Keratinocyte (primary cell): ENCODE measurements around the gene IRGQ. TPM values are rescaled to one million over a fixed set of nuclear protein-coding genes. Genes with fewer than 3 reads are reported as not detected.

Experiments
- DNase-seq: peaks from one replicate; pipeline ENCODE4 v3.0.0-alpha.2; 2011; ENCODE audit warnings: low read depth, missing footprints, low spot score
- FAIRE-seq: peaks from 2 replicates; lab custom pipeline; 2011; peaks lifted over from hg19 to GRCh38; lab: Jason Lieb, UNC
- H2AFZ ChIP-seq: 2 replicates; pipeline ENCODE4 v1.6.0; 2012; ENCODE audit warnings: low read length, control low read depth, inconsistent platforms; ENCODE audit not compliant: control insufficient read depth
- H3K27ac ChIP-seq: 2 replicates; pipeline ENCODE4 v1.5.1; 2011; ENCODE audit warnings: low read length; ENCODE audit not compliant: control insufficient read depth, insufficient read depth
- H3K27me3 ChIP-seq: 3 replicates; pipeline ENCODE4 v1.6.0; 2011; ENCODE audit warnings: low read length; ENCODE audit not compliant: control insufficient read depth, insufficient read depth; ENCODE audit errors: extremely low read depth
- H3K36me3 ChIP-seq, 2 experiments: 2 replicates in 1 of 2; 3 replicates in 1 of 2; pipeline ENCODE4 v1.5.1; 2011; ENCODE audit warnings: low read length in 2 of 2, mild to moderate bottlenecking in 1 of 2; ENCODE audit not compliant: control insufficient read depth in 2 of 2, insufficient read depth in 2 of 2; ENCODE audit errors: extremely low read depth in 1 of 2
- H3K4me1 ChIP-seq: 3 replicates; pipeline ENCODE4 v1.5.1; 2011; ENCODE audit warnings: low read length; ENCODE audit not compliant: control insufficient read depth, insufficient read depth; ENCODE audit errors: extremely low read depth
- H3K4me2 ChIP-seq: 3 replicates; pipeline ENCODE4 v1.6.0; 2011; ENCODE audit warnings: low read depth, low read length; ENCODE audit not compliant: control insufficient read depth, insufficient read depth; ENCODE audit errors: extremely low read depth
- H3K4me3 ChIP-seq, 3 experiments: fragments of 200-600 bp in 1 of 3; sonication (generic) in 1 of 3; 2 replicates in 2 of 3; 3 replicates in 1 of 3; pipeline ENCODE4 v1.5.1; 2011 to 2016; ENCODE audit warnings: low read length in 3 of 3, mild to moderate bottlenecking in 3 of 3, control low read depth in 2 of 3, inconsistent platforms in 1 of 3, low read depth in 1 of 3, mixed read lengths in 1 of 3, mixed run types in 1 of 3, moderate library complexity in 1 of 3; ENCODE audit not compliant: control insufficient read depth in 2 of 3, insufficient read depth in 2 of 3; ENCODE audit errors: extremely low read depth in 1 of 3
- H3K79me2 ChIP-seq: 2 replicates; pipeline ENCODE4 v1.6.0; 2012; ENCODE audit warnings: low read length; ENCODE audit not compliant: control insufficient read depth, insufficient read depth
- H3K9ac ChIP-seq: 3 replicates; pipeline ENCODE4 v1.6.0; 2011; ENCODE audit warnings: low read length; ENCODE audit not compliant: control insufficient read depth, insufficient read depth; ENCODE audit errors: extremely low read depth
- H3K9me1 ChIP-seq: 3 replicates; pipeline ENCODE4 v1.6.0; 2011; ENCODE audit warnings: low read length; ENCODE audit not compliant: control insufficient read depth, insufficient read depth; ENCODE audit errors: extremely low read depth
- H3K9me3 ChIP-seq: 2 replicates; pipeline ENCODE4 v1.5.1; 2012; ENCODE audit warnings: low read depth, low read length; ENCODE audit not compliant: control insufficient read depth
- H4K20me1 ChIP-seq: 3 replicates; pipeline ENCODE4 v1.6.0; 2011; ENCODE audit warnings: low read length; ENCODE audit not compliant: control insufficient read depth, insufficient read depth; ENCODE audit errors: extremely low read depth
- EZH2 ChIP-seq: IDR thresholded peaks from one replicate; pipeline ENCODE4 v1.6.1; 2012; ENCODE audit warnings: inconsistent platforms, mild to moderate bottlenecking, low read length, moderate library complexity
- dilution Hi-C: fragments of 300-500 bp; cut with MboI; formaldehyde crosslinking; loops from one replicate; pipeline ENCODE4 v1.7.0; 2020; ENCODE audit warnings: low sequenced_read_pairs; ENCODE audit not compliant: extremely low pct_ligation_motif_present
- polyA plus RNA-seq, 5 experiments: library from polyadenylated mRNA; depleted of rRNA in 3 of 5; stranded (reverse) in 3 of 5; stranded (forward) in 1 of 5; unstranded in 1 of 5; fragments of >200 nt; gene quantifications; 1 replicate in 1 of 5; 2 replicates in 3 of 5; 3 replicates in 1 of 5; pipeline versions ENCODE4 v1.2.1 to v1.2.3, GENCODE V29; 2011 to 2012; ENCODE audit warnings: missing spikeins in 2 of 5, low read depth in 1 of 5, low replicate concordance in 1 of 5
- TF ChIP-seq, protein P1 (sequence below), 3 experiments: IDR thresholded peaks in 1 of 3; conservative IDR thresholded peaks in 1 of 3; optimal IDR thresholded peaks in 1 of 3; 2 replicates in 2 of 3; 3 replicates in 1 of 3; pipeline versions ENCODE3 to v1.5.1; 2011; ENCODE audit warnings: low read length in 3 of 3, mild to moderate bottlenecking in 3 of 3, moderate library complexity in 2 of 3, control low read depth in 1 of 3, inconsistent platforms in 1 of 3; ENCODE audit not compliant: insufficient read depth in 2 of 3; ENCODE audit errors: extremely low read depth in 1 of 3

The IRGQ gene
- polyA plus RNA-seq, 1 donor (not counting 4 experiments of a cell fraction or from before 2014, with no cell fraction given) = 12.9 TPM

DNA sequence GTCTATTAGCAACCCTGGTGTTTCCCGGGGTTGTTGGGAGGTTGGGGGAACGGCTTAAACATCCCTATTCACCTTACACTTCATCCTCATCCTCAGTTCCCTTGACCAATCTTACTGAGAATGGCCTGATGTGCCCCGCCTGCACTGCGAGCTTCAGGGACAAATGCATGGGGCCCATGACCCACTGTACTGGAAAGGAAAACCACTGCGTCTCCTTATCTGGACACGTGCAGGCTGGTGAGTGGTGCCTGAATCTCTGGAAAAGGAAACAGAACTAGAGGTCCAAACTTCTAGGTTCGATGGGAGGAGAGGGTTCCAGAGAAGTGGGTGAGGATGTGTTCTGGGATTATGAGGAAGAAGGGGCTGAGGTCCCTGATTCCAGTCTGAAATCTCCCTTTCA lies 14.5 kb downstream of the IRGQ start:
- dilution Hi-C loops = no loop called here
- H3K9me3 ChIP-seq = no peaks in the 10 kb centered on the region
- no peak overlapping the region for H3K27ac ChIP-seq
- no peaks in the 10 kb centered on the region for H3K79me2 ChIP-seq
- no peak for TF ChIP-seq EZH2
- TF ChIP-seq, protein P1, sequence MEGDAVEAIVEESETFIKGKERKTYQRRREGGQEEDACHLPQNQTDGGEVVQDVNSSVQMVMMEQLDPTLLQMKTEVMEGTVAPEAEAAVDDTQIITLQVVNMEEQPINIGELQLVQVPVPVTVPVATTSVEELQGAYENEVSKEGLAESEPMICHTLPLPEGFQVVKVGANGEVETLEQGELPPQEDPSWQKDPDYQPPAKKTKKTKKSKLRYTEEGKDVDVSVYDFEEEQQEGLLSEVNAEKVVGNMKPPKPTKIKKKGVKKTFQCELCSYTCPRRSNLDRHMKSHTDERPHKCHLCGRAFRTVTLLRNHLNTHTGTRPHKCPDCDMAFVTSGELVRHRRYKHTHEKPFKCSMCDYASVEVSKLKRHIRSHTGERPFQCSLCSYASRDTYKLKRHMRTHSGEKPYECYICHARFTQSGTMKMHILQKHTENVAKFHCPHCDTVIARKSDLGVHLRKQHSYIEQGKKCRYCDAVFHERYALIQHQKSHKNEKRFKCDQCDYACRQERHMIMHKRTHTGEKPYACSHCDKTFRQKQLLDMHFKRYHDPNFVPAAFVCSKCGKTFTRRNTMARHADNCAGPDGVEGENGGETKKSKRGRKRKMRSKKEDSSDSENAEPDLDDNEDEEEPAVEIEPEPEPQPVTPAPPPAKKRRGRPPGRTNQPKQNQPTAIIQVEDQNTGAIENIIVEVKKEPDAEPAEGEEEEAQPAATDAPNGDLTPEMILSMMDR (optimal IDR thresholded peaks at IDR 0.05 in 1 of 3, IDR thresholded peaks at IDR 0.05 in 1 of 3, conservative IDR thresholded peaks at IDR 0.05 in 1 of 3; ENCODE audit: extremely low read depth in 1 of 3, insufficient read depth in 2 of 3, low read length in 3 of 3) = no peak
- H3K36me3 ChIP-seq = peaks cover 0 to 4% of the 10 kb centered on the region in 2 experiments
- FAIRE-seq = no peak
- peaks cover 7% of the 10 kb centered on the region for H3K4me1 ChIP-seq
- no peak overlapping the region for H3K9ac ChIP-seq
- H3K4me3 ChIP-seq = no peak overlapping the region
- no peaks in the 10 kb centered on the region for H4K20me1 ChIP-seq
- no peak overlapping the region for H2AFZ ChIP-seq
- no peak for DNase-seq
- no peaks in the 10 kb centered on the region for H3K27me3 ChIP-seq
- H3K4me2 ChIP-seq = no peak overlapping the region
- H3K9me1 ChIP-seq = no peaks in the 10 kb centered on the region

- no peaks in the 10 kb centered on the region for H3K27me3 ChIP-seq
- dilution Hi-C loops = no loop called here
- peaks cover 10% of the 10 kb centered on the region for H3K79me2 ChIP-seq
- no peak overlapping the region for H3K4me2 ChIP-seq
- DNase-seq (no peak), FAIRE-seq (no peak)
- H3K4me1 ChIP-seq = peaks cover 21% of the 10 kb centered on the region
- TF ChIP-seq, protein P1 (optimal IDR thresholded peaks at IDR 0.05 in 1 of 3, IDR thresholded peaks at IDR 0.05 in 1 of 3, conservative IDR thresholded peaks at IDR 0.05 in 1 of 3; ENCODE audit: extremely low read depth in 1 of 3, insufficient read depth in 2 of 3, low read length in 3 of 3) = no peak
- no peak for TF ChIP-seq EZH2
- H2AFZ ChIP-seq = no peak overlapping the region
- no peaks in the 10 kb centered on the region for H4K20me1 ChIP-seq
- H3K9ac ChIP-seq = no peak overlapping the region
- H3K27ac ChIP-seq = no peak overlapping the region
- H3K4me3 ChIP-seq = no peak overlapping the region
- H3K9me1 ChIP-seq = no peaks in the 10 kb centered on the region
- no peaks in the 10 kb centered on the region for H3K36me3 ChIP-seq
- H3K9me3 ChIP-seq = no peaks in the 10 kb centered on the region
Measured at GRCh38 chr19:43578787-43579186, 17.1 kb downstream of the IRGQ start.
